ENCODE data around the gene SLAMF6.
"Not testable (repeated sequence)": the region's sequence is repeated elsewhere in the genome, so short reads cannot be mapped to it uniquely, and the experiment has no call there.

GRCh38 chr1:160479091-160479490 is 44.0 kb downstream of the SLAMF6 start:
- TF ChIP-seq, protein P1, sequence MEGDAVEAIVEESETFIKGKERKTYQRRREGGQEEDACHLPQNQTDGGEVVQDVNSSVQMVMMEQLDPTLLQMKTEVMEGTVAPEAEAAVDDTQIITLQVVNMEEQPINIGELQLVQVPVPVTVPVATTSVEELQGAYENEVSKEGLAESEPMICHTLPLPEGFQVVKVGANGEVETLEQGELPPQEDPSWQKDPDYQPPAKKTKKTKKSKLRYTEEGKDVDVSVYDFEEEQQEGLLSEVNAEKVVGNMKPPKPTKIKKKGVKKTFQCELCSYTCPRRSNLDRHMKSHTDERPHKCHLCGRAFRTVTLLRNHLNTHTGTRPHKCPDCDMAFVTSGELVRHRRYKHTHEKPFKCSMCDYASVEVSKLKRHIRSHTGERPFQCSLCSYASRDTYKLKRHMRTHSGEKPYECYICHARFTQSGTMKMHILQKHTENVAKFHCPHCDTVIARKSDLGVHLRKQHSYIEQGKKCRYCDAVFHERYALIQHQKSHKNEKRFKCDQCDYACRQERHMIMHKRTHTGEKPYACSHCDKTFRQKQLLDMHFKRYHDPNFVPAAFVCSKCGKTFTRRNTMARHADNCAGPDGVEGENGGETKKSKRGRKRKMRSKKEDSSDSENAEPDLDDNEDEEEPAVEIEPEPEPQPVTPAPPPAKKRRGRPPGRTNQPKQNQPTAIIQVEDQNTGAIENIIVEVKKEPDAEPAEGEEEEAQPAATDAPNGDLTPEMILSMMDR (IDR thresholded peaks at IDR 0.05), result not testable (repeated sequence)
- TF ChIP-seq POLR2A, EP300 (IDR thresholded peaks at IDR 0.05): not testable (repeated sequence)

Measured in ovary (tissue), 3 donors.